GM23338 (cell line): ENCODE measurements around the gene UPK3BL1.
"Not testable (repeated sequence)": the region's sequence is repeated elsewhere in the genome, so short reads cannot be mapped to it uniquely, and the experiment has no call there.

Experiments used
- CREB1 ChIP-seq: fragments of 250-450 bp; sonication (Bioruptor Pico); IDR thresholded peaks from 2 replicates; pipeline ENCODE4 v1.5.0; 2020; ENCODE audit warnings: low read depth, mild to moderate bottlenecking, moderate library complexity
- CTCF ChIP-seq, 2 experiments: fragments of 200-600 bp in 1 of 2; sonication (generic) in 1 of 2; conservative IDR thresholded peaks; 2 replicates each; pipeline versions ENCODE4 v1.5.1 to v1.6.1; 2016 to 2017; ENCODE audit warnings: antibody characterized with exemption in 2 of 2, low read depth in 2 of 2, mild to moderate bottlenecking in 2 of 2, moderate library complexity in 1 of 2
- EZH2 ChIP-seq: fragments of 200-600 bp; sonication (generic); IDR thresholded peaks from one replicate; pipeline ENCODE4 v1.8.0; 2017; ENCODE audit warnings: antibody characterized with exemption, mild to moderate bottlenecking, low read depth; ENCODE audit not compliant: unreplicated experiment
- EZH2phosphoT487 ChIP-seq: fragments of 200-600 bp; sonication (generic); IDR thresholded peaks from one replicate; pipeline ENCODE4 v1.8.1; 2018; ENCODE audit warnings: antibody characterized with exemption; ENCODE audit not compliant: unreplicated experiment
- JUNB ChIP-seq: IDR thresholded peaks from one replicate; pipeline ENCODE4 v1.6.1; 2016; ENCODE audit warnings: antibody characterized with exemption; ENCODE audit not compliant: unreplicated experiment
- POLR2AphosphoS5 ChIP-seq: IDR thresholded peaks from 2 replicates; pipeline ENCODE4 v1.6.1; 2016; ENCODE audit warnings: antibody characterized with exemption, low read depth
- REST ChIP-seq: IDR thresholded peaks from one replicate; pipeline ENCODE4 v1.6.1; 2018; ENCODE audit warnings: antibody characterized with exemption; ENCODE audit not compliant: unreplicated experiment
- STAT1 ChIP-seq: IDR thresholded peaks from one replicate; pipeline ENCODE4 v1.6.1; 2016; ENCODE audit warnings: antibody characterized with exemption; ENCODE audit not compliant: unreplicated experiment
- ZNF114 ChIP-seq: fragments of 250-450 bp; sonication (Bioruptor Pico); IDR thresholded peaks from 2 replicates; pipeline ENCODE4 v1.5.0; 2020; ENCODE audit warnings: mild to moderate bottlenecking, moderate library complexity
- ZNF331 ChIP-seq: fragments of 250-450 bp; sonication (Bioruptor Pico); IDR thresholded peaks from 2 replicates; pipeline ENCODE4 v1.5.0; 2020; ENCODE audit warnings: low read depth, mild to moderate bottlenecking, moderate library complexity

- TF ChIP-seq REST; CTCF (conservative IDR thresholded peaks at IDR 0.05; ENCODE audit: low read depth in 2 of 2); EZH2; POLR2AphosphoS5; EZH2phosphoT487; ZNF114 (CRISPR knock-in tag); CREB1; JUNB; ZNF331 (CRISPR knock-in tag); STAT1: not testable (repeated sequence)
Measured at GRCh38 chr7:102627271-102627904, 15.2 kb downstream of the UPK3BL1 start.
